Stimulated activated CD8-positive, alpha-beta memory T cell treated with anti-CD3 and anti-CD28 coated beads, Interleukin-2, amount 100 ng/mL, for 48 hours (primary cell): ENCODE data around the gene KIF11.

Experiments
- DNase-seq, 2 donors: peaks; one replicate each; pipeline ENCODE4 v3.0.0-alpha.2; 2020; ENCODE audit warnings: low read depth in 2 of 2

The KIF11 gene

DNA sequence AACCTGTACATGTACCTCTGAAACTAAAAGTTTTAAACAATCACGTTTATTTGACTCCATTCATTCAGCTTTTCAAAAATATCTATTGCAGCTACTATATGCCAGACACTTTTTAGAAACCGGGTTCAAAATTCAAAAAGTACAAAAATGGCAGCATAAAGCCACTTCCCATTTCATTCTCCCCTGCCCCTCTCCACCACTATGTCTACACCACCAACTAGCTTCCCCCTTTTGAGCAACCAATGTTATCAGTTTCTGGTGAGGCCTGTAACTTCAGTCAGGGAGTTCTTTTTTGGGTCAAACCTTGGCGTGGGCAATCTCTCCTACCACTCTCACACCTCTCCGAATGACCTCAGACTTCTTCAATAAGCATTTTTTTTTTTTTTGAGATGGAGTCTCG, 85.3 kb downstream of the KIF11 start:
- no peak for DNase-seq

DNA sequence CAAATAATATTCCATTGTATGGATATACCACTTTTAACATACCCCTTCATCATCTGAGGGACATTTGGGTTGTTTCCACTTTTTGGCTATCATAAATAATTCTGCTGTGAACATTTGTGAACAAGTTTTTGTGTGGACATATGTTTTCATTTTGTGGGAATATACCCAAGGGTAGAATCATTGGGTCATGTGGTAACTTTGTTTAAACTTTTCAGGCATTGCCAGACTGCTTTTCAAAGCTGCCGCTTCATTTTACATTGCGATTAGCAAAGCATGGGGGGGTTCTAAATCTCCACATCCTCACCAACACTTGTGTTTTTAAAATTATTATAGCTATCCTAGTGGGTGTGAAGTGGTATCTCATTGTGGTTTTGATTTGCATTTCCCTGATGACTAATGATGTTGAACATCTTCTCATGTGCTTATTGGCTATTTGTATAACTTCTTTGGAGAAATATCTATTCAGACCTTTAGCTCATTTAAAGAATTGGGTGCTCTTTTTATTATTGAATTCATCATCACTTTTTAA, 88.4 kb downstream of the KIF11 start:
- no peak for DNase-seq

DNA sequence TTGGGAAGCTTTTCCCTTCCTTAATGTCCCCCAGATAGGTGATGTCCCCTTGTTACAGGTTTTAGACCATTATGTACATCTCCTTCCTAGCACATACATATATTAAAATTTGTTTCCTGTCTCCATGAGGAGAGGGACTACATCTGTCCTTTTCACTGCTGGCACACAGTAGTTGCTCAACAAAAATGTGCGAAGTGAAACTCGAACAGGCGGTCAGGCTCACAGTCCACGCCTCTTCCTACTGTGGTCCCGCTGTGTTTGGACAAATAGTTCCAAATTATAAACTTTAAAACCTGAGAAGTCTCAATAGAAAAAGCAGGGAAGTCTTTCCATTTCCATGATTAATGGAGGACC, 95.6 kb downstream of the KIF11 start:
- no peak for DNase-seq

DNA sequence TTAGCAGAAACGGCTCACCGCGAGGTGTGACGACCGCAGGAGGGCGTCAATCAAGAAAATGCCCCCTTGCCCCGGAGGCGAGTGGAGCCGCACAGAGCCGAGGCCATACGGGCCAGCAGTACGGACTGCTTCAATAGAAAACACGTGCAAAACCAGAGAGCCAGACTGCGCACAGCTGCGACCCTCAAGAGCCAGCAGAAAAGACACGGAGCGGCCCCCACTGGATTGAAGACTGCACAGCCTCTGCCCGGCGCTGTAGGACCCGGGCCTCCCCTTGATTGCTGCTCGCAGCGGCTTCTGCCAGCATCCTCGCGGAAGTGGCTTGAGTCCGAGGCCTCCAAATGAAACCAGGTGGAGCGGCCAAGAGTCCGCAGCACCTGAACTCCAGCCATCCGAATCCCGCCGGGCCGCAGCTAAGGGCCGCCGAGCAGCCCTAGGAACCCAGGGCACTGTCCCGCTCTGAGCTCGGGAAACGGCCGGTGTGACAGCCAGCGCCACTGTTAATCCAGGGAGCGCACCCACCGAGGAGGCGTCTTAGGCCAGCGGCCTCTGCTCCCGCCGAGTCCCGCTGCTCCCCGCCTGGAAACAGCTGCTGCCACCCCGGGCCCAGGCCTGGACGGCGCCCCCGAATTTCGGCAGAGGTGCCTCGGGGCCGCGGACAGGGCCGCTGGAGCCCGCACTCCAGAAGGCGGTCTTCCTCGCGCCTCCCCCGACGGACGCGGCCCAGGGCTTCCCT, 96.2 kb downstream of the KIF11 start:
- DNase-seq: peak in 1 of 2 donors; percentile 3

DNA sequence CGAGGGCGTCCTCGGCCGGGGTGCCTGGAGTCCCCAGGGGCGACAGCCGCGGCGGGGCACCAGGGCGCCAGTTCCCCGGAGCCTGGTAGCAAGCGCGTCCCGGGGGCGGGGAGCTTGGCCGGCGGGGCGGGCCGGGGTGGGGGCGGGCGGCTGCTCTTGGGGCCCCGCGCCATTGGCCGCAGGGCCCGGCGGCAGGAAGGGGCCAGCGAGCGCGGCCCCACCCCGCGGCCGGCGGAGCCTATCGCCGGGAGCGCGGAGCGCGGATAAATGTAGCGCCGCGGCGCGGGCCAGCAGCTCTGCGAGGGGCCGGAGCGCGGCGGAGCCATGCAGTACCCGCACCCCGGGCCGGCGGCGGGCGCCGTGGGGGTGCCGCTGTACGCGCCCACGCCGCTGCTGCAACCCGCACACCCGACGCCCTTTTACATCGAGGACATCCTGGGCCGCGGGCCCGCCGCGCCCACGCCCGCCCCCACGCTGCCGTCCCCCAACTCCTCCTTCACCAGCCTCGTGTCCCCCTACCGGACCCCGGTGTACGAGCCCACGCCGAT, 96.8 kb downstream of the KIF11 start, which contains the start of gene HHEX:
HHEX (plus strand) TSS at position 293 of the 548 bp plus-strand sequence; CDS start at position 325, 32 bp downstream.
- peak in 1 of 2 donors; percentile 14 for DNase-seq

DNA sequence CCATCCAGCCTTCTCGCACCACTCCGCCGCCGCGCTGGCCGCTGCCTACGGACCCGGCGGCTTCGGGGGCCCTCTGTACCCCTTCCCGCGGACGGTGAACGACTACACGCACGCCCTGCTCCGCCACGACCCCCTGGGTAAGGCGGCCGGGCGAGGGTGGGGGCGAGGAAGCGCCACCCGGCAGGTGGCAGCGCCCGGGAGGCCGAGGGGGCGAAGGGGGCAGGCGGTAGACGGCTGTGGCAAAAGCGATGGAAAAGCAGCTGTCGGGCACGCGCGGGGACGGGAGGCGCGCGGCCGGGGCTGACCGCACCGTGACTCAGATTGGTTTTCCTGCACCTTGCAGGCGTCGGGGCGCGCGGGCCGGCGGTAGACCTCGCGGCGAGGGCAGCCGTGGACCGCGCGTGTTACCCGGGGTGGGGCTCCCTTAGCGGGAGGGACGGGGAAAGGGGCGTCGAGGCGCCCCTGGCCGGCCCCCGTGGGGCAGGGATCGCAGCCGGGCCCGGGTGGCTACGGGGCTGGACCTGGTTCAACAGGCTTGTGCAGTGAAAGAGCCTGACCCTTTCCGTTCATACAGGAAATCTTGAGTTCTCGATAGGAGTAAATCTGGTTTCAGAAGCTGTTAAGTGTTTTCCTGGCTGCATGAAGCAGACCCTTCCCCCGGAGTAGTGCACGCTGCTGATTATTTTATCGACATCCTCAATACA, 97.4 kb downstream of the KIF11 start:
- DNase-seq: peak; percentile 52 to 66

DNA sequence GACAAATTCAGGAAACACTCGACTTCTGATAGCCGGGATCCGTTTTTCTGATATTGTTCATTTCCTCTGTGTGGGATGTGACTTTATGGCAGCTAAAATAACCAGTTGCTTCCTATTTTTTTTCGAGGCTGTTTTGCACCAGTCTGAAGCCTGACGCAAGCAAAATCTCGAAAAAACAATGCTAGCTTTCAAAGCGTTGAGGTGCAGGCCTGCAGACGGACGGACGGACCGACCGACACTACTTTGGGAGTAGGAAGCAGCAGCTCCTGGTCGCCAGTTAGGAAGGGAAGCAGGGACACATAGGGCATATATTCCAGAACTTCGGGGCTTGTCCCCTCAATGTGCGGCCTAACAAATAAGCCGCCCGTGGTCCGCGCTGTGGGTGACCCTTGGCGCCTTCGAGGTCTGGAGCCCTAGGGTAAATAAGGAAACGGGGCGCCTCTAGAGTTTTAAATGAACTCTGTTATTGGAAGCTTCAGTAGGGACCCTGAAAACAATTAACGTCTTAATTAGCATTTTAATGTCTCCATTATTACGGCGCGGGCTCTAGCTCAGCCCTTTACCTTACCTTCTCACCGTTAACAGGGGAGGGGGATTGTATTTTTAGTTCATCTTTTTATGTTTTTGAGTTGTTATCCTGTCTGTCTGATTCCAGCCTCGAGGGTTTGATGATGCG, 98.1 kb downstream of the KIF11 start:
- DNase-seq: no peak

DNA sequence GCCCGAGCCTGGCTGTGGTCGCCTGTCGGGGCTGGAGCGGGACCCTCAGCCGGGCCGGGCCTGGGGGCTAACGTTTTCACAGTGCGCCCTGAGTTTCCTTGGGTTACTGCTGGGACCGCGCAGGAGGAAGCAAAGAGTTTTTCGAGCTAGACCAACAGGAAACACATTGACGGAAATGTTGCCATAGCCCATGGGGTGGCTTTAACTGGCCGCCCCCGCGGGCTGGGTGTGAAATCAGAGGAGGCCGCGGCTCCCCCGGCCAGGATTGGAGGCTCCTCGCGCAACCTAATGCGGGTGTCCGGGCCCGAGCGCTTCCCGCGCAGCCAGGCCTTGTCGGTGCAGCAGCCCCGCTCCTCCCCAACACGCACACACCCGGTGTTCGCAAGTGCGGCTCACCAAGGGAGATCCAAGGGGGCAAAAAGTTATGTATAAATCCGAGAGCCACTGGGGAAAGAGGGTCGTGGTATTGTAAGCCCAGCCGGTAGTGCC, 98.7 kb downstream of the KIF11 start:
- peak in 1 of 2 donors; percentile 8 for DNase-seq

DNA sequence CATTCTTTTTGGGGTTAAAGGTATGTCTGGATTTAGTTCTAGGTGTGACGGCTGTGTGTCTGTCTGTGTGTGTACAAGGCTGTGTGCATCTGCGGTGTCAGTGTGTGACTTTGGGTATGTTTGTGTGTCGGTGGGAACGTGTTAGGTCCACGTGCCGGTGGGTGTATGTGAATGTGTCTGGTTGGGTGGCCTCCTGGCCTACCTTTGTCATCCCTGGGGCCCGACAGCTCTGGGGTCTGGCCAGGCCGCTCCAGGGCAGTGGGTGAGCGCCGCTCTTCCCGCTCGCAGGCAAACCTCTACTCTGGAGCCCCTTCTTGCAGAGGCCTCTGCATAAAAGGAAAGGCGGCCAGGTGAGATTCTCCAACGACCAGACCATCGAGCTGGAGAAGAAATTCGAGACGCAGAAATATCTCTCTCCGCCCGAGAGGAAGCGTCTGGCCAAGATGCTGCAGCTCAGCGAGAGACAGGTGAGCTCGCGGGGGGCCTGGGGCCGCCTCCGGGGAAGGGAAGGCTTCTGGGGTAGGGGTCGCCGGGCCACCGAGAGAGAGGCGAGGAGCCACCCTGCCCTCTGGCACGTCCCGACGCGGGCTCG, 99.2 kb downstream of the KIF11 start:
- DNase-seq: no peak

DNA sequence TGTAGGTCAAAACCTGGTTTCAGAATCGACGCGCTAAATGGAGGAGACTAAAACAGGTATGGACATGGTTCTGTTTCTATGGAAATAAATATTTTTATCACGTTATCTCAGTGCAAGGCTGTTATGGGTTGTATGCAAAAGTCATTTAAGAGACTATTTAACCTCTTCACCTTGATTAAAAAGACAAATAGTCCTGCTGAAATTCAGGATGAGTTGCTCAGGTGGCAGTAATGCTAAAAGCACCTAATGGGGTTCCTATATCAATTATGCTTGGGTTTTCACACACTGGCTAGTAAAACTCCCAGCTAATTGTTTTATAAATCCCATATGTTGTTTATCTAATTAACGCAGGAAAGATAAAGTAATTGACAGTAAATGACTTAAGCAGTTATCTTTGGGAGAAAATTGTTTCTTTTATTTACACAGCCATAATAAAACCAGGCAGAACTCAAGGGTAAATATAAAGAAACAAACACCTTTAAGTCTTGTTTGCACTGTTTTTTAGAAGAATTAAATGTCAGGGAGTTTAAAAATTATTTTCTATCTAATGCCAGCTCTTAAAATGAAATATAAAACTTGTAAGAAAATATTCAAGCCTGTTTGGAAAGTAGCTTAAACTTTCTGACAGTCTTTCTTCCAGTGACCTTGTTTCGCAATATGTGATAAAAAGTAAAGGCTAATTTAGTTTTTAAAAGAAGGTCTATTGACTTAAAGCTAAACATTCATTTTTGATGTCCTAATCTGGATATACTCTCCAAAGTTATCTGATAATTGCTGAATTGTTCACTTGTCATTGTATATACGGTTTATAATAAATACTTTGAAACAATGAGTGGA, 100.0 kb downstream of the KIF11 start:
- DNase-seq: no peak

DNA sequence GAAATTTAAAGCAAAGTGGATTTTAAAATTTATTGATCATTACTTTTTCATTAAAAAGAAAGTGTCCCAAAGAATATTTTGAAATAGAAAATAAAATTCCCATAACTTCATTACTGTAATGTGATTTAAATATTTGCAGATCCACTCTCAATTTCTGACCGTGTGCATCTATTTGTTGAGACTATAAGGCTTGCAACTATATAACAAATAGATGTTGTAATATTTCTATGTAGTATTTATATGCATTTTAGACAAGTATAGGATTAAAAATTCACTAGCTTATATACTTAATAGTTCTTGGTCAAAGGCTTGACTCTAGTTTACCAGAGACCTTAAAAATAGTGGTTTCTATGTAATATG, 100.6 kb downstream of the KIF11 start:
- DNase-seq: no peak

DNA sequence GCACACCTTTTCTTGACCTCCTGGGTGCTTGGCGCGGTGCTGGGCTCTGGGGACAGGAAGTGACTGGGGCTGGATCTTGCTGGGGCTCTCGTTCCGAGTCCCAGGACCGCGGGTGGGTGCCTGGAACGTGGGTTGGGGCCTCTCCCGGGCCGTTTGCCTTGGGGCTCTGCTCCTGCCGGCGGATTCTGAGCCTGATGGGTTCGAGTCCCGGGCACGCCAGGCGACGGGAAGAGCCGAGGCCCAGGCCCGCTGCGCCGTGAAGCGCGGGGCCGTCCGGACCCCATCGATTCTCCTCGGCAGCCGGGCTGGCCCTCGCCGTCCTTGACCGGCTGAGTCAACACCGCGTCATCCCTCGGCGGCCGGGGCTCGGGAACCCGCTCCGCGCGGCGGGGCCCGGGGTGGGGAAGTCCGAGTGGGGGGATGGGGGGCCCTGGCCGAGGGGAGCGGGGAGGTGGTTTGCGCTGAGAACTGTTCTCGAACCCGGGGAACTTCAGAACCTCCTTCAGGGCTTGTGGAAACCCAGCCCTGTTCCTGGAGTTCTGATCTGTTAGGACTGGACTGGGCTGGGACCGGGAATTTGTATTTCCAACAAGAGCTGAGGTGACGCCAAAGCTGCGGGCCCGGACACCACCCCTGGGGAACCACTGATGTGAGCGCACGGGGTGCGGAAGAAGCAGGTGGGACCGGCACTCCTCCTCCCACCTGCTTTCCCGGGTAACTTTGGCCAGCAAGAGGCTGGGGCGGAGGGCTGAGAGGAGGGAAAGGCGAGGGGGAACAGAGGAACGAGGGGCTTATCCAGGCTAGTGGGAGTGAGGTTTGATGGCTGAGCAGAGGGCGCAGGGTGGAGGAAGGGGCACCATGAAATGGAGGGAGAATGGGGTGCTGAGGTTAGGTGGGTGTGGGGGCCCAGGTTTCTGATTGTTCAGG, 103.0 kb downstream of the KIF11 start:
- no peak for DNase-seq

DNA sequence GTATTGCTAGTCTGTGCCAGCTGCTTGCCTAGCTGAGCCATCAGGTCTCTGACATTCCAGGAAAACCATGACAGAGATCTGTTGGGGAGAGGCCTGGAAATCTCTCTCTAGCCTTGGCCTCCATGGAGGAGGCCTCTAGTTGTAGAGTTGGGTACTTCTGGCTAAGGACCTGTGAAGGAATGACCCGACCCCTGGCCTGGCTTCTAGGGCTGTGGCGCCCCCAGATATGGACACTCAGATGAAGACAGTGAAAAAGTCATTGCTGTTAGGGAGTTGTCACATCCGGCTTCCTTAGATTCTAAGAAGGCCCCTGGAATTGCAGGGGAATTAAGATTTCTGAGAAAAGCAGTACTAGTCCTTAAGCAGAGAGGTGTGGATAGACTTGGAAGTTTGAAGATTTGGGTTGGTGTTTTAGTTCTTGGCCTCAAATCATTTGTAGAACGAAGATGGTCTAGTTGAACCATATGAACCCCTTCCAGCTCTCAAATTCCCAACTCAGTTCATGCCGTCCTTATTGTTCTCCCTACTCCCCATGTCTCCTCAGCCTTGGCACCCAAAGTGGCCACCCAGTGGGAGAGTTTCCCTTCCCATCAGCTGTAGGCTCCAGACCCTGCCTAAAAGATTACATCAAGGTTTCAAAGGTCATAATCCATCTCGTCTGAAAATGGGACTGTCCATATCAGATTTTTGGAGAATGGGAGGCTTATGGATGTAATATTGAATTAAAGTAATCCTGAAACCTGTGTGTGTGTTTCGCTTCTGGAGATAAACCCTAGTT, 103.9 kb downstream of the KIF11 start:
- DNase-seq: no peak

DNA sequence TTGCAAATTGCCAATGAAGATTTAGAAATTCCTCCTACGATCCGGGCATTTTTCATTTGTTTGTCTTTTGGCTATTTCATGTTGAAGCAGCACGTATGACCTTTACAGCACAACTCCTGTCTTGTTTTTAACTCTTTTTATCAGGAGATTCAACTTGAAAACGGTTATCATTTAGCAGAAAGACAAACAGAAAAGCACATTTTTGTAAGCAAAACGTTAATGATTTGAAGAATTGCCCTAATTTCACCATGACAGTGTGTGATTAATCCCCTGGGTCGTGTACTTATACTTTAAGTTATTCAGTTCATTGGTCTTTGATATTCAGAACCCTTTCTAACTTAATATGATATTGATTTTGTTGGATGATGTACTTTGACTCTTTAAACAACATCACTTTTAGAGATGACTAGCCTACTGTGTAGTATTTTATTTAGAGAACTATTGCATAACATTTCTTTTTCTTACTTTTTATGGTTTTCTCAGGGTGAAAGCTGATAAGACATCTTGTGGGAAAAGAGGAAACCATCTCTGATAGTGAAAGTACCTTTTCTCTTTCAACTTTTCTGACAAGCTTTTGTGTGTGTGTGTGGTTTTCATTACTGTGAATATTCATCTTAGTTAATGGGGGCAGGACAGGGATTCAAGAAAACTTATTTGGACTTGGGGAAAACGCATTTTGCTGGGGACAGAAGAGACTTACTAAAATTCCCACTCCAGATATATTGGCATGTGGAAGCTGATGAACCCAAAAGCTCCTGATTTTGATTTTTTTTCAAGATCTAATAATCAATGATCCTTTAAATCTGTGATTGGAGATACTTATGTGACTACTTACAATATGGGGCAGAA, 105.0 kb downstream of the KIF11 start:
- no peak for DNase-seq

DNA sequence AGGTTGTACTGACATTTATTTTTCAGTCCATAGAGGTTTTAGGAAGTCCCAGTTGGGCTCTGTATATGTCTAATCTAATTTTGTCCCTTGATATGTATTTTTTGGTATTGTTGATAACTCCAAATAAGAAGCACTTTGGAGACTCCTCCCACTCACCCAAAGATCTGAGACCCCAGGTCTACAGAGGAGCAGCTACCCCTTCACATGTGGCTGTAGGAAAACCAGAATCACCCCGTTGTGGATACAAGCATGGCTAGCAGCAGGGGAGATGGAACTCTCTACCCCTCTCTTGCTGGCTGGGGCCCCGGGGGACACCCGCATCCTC, 106.2 kb downstream of the KIF11 start:
- DNase-seq: no peak

DNA sequence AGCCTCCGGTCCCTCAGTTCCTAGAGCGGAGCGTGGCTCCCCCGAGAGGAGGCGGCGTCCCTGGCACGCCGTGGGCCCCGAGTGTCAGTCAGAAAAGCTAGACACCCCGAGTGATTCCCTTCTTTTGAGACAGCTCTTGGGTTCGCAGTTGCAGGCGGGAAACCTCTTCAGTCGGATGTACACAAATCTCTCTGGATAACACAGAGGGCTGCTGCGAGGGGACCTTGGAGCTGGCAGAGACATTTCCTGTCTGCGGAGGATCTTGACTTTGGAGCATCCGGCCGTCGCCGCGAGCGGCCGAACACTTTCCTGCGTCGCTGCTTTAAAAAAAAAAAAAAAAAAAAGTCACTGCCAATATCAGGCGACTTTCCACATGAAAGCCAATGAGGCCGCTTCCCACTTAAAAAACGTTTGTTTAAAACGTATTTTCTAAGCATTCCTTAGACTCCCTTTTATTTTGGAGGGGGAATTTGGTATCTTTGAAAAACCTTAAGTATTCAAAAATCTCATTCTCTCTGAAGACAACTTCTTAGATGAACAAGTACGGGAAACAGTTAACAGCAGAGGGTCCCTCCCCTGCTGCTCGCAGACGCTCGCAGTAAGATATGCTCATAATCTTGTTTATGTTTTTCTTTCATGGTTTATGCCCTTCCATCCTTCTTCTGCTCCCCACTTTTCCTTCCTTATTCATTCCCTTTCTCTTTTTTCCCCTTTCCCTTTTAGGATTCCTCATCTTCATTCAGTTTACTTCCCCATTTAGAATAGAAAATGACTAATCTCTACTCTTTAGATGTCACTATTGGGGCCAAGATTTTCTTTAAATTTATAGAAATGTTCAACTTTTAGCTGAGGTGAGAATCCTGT, 106.8 kb downstream of the KIF11 start:
- DNase-seq: peak in 1 of 2 donors; percentile 7

DNA sequence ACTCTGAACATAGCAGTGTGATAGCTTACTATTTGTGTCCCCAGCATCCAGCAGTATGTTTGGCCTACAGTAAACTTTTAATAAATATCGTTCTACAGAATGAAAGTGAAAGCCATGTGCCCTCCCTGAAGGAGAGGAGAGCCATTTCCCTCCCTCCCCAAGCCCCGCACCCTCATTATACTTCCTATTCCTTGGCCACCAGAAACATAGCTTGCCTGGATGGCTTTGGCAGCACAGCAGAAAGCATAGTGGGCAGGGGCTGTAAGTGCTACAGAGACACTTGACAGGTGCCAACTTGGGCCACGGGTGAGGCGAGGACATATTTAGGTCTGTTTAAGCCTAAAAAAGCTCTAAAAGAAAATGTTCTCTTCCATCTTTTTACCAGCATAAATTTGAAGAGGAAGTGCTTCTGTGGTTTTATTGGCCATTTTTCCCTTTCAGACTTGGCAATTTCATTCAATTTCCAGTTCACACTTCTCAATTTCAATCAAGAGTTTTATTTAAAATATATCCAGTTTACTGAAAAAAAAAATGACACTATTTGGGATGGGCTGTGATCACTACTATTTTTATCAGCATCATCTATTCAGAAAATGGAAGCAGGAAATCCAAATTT, 109.5 kb downstream of the KIF11 start:
- no peak for DNase-seq
